HG03025 (cell line): ENCODE results near the gene MTA1.

ENCODE experiments used
- ATAC-seq: cut with Tn5 transposase; IDR thresholded peaks from one replicate; pipeline ENCODE4 v1.9.1; 2021; ENCODE audit warnings: mild to moderate bottlenecking, moderate library complexity; ENCODE audit not compliant: unreplicated experiment, low FRiP score

The MTA1 gene

GRCh38 chr14:105471823-105472485 lies 52.3 kb downstream of the MTA1 start:
- no peak for ATAC-seq

GRCh38 chr14:105472486-105472991 lies 52.9 kb downstream of the MTA1 start:
- ATAC-seq, result no peak

GRCh38 chr14:105473033-105473676 lies 53.5 kb downstream of the MTA1 start:
- no peak for ATAC-seq

GRCh38 chr14:105473677-105474482 lies 54.3 kb downstream of the MTA1 start:
- no peak for ATAC-seq

- ATAC-seq, result no peak
Observed at GRCh38 chr14:105474483-105475268, 55.0 kb downstream of the MTA1 start, which contains the start of gene CRIP2. Gene CRIP2, plus strand, starts transcription at chr14:105474821. Its CDS starts 42 bp downstream, at chr14:105474863.

- no peak for ATAC-seq
Observed at GRCh38 chr14:105475269-105476096, 55.9 kb downstream of the MTA1 start.

- no peak for ATAC-seq
Observed at GRCh38 chr14:105476097-105476830, 56.6 kb downstream of the MTA1 start.

GRCh38 chr14:105476831-105477659 lies 57.4 kb downstream of the MTA1 start:
- no peak for ATAC-seq

- no peak for ATAC-seq
Observed at GRCh38 chr14:105477660-105478397, 58.2 kb downstream of the MTA1 start.

GRCh38 chr14:105478398-105479251 lies 59.0 kb downstream of the MTA1 start:
- ATAC-seq, result no peak

- no peak for ATAC-seq
Observed at GRCh38 chr14:105479431-105480158, 60.0 kb downstream of the MTA1 start.

- ATAC-seq, result no peak
Observed at GRCh38 chr14:105480199-105480746, 60.6 kb downstream of the MTA1 start.

GRCh38 chr14:105480807-105481801 lies 61.5 kb downstream of the MTA1 start:
- no peak for ATAC-seq

GRCh38 chr14:105481886-105482457 lies 62.3 kb downstream of the MTA1 start:
- no peak for ATAC-seq
